K562 (cell line): ENCODE results near the gene ZNF12. TPM values are rescaled to one million over a fixed set of nuclear protein-coding genes. Genes with fewer than 3 reads are reported as not detected.
A peak's percentile ranks its signal among the peaks of the same experiment; 100 is the strongest.

Source experiments
- ADNP ChIP-seq: fragments of 200-800 bp; sonication (Bioruptor generic); IDR thresholded peaks from 2 replicates; pipeline ENCODE4 v1.6.1; 2016; ENCODE audit warnings: missing genetic modification characterization, missing compliant biosample characterization
- BRD4 ChIP-seq: fragments of 200-600 bp; sonication (generic); IDR thresholded peaks from 2 replicates; pipeline ENCODE4 v1.6.1; 2017; ENCODE audit warnings: inconsistent platforms
- CBFA2T3 ChIP-seq: fragments of 450-650 bp; IDR thresholded peaks from 2 replicates; pipeline ENCODE4 v1.6.1; 2017
- CREB3L1 ChIP-seq: fragments of 450-650 bp; IDR thresholded peaks from 2 replicates; pipeline ENCODE4 v1.6.1; 2014; ENCODE audit warnings: low read depth, mild to moderate bottlenecking, moderate library complexity, borderline replicate concordance
- DNMT1 ChIP-seq: fragments of 450-650 bp; IDR thresholded peaks from 2 replicates; pipeline ENCODE4 v1.6.1; 2016; ENCODE audit warnings: antibody characterized with exemption, mild to moderate bottlenecking
- ELF2 ChIP-seq: fragments of 250-450 bp; sonication (Bioruptor Pico); IDR thresholded peaks from 2 replicates; pipeline ENCODE4 v1.5.0; 2021; ENCODE audit warnings: mild to moderate bottlenecking
- GABPB1 ChIP-seq: sonication (generic); formaldehyde crosslinking; IDR thresholded peaks from 2 replicates; pipeline ENCODE4 v1.8.0; 2022; ENCODE audit warnings: mild to moderate bottlenecking, missing genetic modification reagents
- KDM5B ChIP-seq: fragments of 200-600 bp; sonication (generic); IDR thresholded peaks from 2 replicates; pipeline ENCODE4 v1.6.1; 2012; ENCODE audit warnings: low read depth, mild to moderate bottlenecking, moderate library complexity, low read length, control low read depth, inconsistent platforms; ENCODE audit not compliant: insufficient replicate concordance
- NCOA1 ChIP-seq: fragments of 450-650 bp; IDR thresholded peaks from 2 replicates; pipeline ENCODE4 v1.6.1; 2016; ENCODE audit warnings: low read depth
- NFIX ChIP-seq: fragments of 250-450 bp; sonication (Bioruptor Pico); IDR thresholded peaks from 2 replicates; pipeline ENCODE4 v1.4.0; 2020; ENCODE audit warnings: low read depth, mild to moderate bottlenecking, moderate library complexity
- PML ChIP-seq: IDR thresholded peaks from 2 replicates; pipeline ENCODE4 v1.6.1; 2012; ENCODE audit warnings: low read length, inconsistent platforms
- PRMT5 ChIP-seq: sonication (generic); formaldehyde crosslinking; IDR thresholded peaks from 2 replicates; pipeline ENCODE4 v1.5.0; 2020; ENCODE audit warnings: missing genetic modification reagents
- SMC3 ChIP-seq: conservative IDR thresholded peaks from 2 replicates; pipeline ENCODE4 v1.6.1; 2011; ENCODE audit warnings: low read depth, low read length, improper control_type of control experiment; ENCODE audit not compliant: insufficient read depth
- TAF7 ChIP-seq: fragments of 450-650 bp; IDR thresholded peaks from 2 replicates; pipeline ENCODE4 v1.6.1; 2016; ENCODE audit warnings: missing genetic modification characterization, missing compliant biosample characterization
- U2AF1 ChIP-seq: fragments of 200-400 bp; formaldehyde crosslinking; optimal IDR thresholded peaks from 2 replicates; pipeline ENCODE3; 2017; ENCODE audit warnings: mild to moderate bottlenecking, low read depth, low read length, moderate library complexity
- ZFP30 ChIP-seq: fragments of 250-450 bp; sonication (Bioruptor Pico); IDR thresholded peaks from 2 replicates; pipeline ENCODE4 v1.8.0; 2022; ENCODE audit warnings: moderate library complexity, mild to moderate bottlenecking, inconsistent platforms, borderline replicate concordance
- ZNF583 ChIP-seq: fragments of 250-450 bp; sonication (Bioruptor Pico); IDR thresholded peaks from 2 replicates; pipeline ENCODE4 v1.4.0; 2020
- polyA plus RNA-seq, 8 experiments: library from polyadenylated mRNA; depleted of rRNA in 4 of 8; stranded (reverse) in 5 of 8; unstranded in 3 of 8; fragments of >200 nt; fragmentation: Nextera tagmentation in 2 of 8; fragmentation: Illumina TruSeq in 1 of 8; extraction: Ambion mirVana in 2 of 8; extraction: Trizol in 1 of 8; gene quantifications; 2 replicates each; pipeline versions ENCODE4 v1.2.1 to v1.2.3, GENCODE V29; 2011 to 2014; ENCODE audit warnings: inconsistent platforms in 1 of 8, missing spikeins in 1 of 8
- total RNA-seq, 7 experiments: library from RNA; depleted of rRNA in 6 of 7; stranded (reverse); fragments of >200 nt in 6 of 7; fragmentation: Illumina TruSeq in 2 of 7; extraction: Trizol in 2 of 7; gene quantifications; 2 replicates each; pipeline versions ENCODE4 v1.2.1 to v1.2.3, GENCODE V29; 2011 to 2021; ENCODE audit warnings: low replicate concordance in 1 of 7
- TF ChIP-seq, protein P1 (sequence below), 2 experiments: IDR thresholded peaks in 1 of 2; conservative IDR thresholded peaks in 1 of 2; 2 replicates each; pipeline ENCODE4 v1.6.1; 2016; ENCODE audit warnings: low read depth in 2 of 2, mild to moderate bottlenecking in 1 of 2, missing compliant biosample characterization in 1 of 2, missing genetic modification characterization in 1 of 2, moderate library complexity in 1 of 2
- TF ChIP-seq, protein P2 (sequence below): fragments of 450-650 bp; formaldehyde crosslinking; IDR thresholded peaks from 2 replicates; pipeline ENCODE4 v1.4.0; 2020; ENCODE audit warnings: mild to moderate bottlenecking, moderate library complexity

ZNF12 gene
- total and polyA plus RNA-seq, 9 of the 15 experiments (the other 6 are each of a cell fraction or from before 2014, with no cell fraction given) = 5.8 to 32.3 (median 18.9) TPM

DNA sequence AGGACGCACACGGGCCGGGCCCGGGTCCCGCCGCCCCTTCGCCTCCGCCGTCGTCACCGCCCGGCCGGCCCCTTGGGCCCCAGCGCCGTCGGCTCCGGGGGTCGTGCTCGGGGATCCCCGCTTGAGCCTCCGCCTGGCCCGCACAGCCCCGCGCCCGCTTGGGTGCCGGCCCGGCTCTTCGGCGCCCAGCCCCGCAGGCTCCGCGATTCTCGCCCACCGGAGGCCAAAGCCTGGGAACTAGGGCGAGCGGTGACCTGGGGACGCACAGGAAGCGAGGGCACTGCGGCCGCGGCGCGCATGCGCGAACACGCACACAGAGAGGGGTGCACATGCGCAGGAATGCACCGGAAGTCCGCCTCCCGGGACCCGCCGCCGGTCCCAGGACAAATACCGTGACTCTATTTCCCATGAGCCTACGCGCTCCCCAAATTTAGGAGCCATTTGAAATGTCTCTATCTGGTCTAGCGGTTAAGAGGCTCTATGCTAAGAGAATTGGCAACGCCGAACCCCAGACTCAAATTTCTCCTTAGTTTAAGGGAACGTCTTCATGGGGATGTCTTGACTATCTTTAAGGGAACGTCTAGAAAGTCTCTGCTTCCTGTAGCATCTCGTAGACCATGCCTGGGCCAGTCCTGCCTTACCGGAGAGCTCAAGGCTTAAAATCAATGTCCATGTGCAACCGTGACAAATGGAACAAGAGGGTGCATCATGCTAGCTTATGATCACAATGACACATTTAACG is at the start of gene ZNF12 (continued):
- TF ChIP-seq, protein P1, sequence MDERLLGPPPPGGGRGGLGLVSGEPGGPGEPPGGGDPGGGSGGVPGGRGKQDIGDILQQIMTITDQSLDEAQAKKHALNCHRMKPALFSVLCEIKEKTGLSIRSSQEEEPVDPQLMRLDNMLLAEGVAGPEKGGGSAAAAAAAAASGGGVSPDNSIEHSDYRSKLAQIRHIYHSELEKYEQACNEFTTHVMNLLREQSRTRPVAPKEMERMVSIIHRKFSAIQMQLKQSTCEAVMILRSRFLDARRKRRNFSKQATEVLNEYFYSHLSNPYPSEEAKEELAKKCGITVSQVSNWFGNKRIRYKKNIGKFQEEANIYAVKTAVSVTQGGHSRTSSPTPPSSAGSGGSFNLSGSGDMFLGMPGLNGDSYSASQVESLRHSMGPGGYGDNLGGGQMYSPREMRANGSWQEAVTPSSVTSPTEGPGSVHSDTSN (CRISPR knock-in tag; IDR thresholded peaks at IDR 0.05; ENCODE audit: low read depth) = no peak
- TF ChIP-seq, protein P1 (tag; conservative IDR thresholded peaks at IDR 0.05; ENCODE audit: low read depth) = no peak
- TF ChIP-seq PRMT5 = no peak
- no peak for TF ChIP-seq ZFP30 (CRISPR knock-in tag)
- TF ChIP-seq CREB3L1 = peak; percentile 58; the same call in 1 of the 2 replicates
- TF ChIP-seq, protein P2, sequence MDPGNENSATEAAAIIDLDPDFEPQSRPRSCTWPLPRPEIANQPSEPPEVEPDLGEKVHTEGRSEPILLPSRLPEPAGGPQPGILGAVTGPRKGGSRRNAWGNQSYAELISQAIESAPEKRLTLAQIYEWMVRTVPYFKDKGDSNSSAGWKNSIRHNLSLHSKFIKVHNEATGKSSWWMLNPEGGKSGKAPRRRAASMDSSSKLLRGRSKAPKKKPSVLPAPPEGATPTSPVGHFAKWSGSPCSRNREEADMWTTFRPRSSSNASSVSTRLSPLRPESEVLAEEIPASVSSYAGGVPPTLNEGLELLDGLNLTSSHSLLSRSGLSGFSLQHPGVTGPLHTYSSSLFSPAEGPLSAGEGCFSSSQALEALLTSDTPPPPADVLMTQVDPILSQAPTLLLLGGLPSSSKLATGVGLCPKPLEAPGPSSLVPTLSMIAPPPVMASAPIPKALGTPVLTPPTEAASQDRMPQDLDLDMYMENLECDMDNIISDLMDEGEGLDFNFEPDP (CRISPR knock-in tag) = no peak
- TF ChIP-seq GABPB1 (CRISPR knock-in tag) = peak; percentile 97
- no peak for TF ChIP-seq PML
- no peak for TF ChIP-seq SMC3
- no peak; the same call in 1 of the 2 replicates for TF ChIP-seq ELF2 (CRISPR knock-in tag)
- TF ChIP-seq DNMT1 = no peak
- no peak for TF ChIP-seq ZNF583 (CRISPR knock-in tag)
- TF ChIP-seq NFIX = no peak
- no peak for TF ChIP-seq BRD4
- TF ChIP-seq NCOA1 = no peak
- TF ChIP-seq KDM5B = peak; percentile 72
- no peak for TF ChIP-seq ADNP (tag)
- no peak for TF ChIP-seq CBFA2T3
- TF ChIP-seq U2AF1 = peak; percentile 30
- no peak for TF ChIP-seq TAF7 (tag)
